IPS-18a (cell line): ENCODE data around the gene TRAPPC14.
A peak's percentile ranks its signal among the peaks of the same experiment; 100 is the strongest.
"Not testable (repeated sequence)": the region's sequence is repeated elsewhere in the genome, so short reads cannot be mapped to it uniquely, and the experiment has no call there.

Experiments used
- H3K27ac ChIP-seq: one replicate; pipeline ENCODE4 v1.5.1; 2013; ENCODE audit warnings: low read length
- H3K27me3 ChIP-seq: one replicate; pipeline ENCODE4 v1.6.1; 2013; ENCODE audit warnings: mild to moderate bottlenecking, low read length; ENCODE audit not compliant: control insufficient read depth, insufficient read depth
- H3K36me3 ChIP-seq: one replicate; pipeline ENCODE4 v1.6.1; 2013; ENCODE audit warnings: low read depth, low read length; ENCODE audit not compliant: control insufficient read depth
- H3K4me1 ChIP-seq: one replicate; pipeline ENCODE4 v1.6.1; 2013; ENCODE audit warnings: low read depth, low read length; ENCODE audit not compliant: control insufficient read depth
- H3K4me3 ChIP-seq: one replicate; pipeline ENCODE4 v1.5.1; 2013; ENCODE audit warnings: low read length
- H3K9ac ChIP-seq: one replicate; pipeline ENCODE4 v1.6.1; 2013; ENCODE audit warnings: mild to moderate bottlenecking, low read length, moderate library complexity
- H3K9me3 ChIP-seq: one replicate; pipeline ENCODE4 v1.6.1; 2013; ENCODE audit warnings: low read depth, low read length; ENCODE audit not compliant: control insufficient read depth

TRAPPC14 gene

GRCh38 chr7:100185726-100186125 lies 27.2 kb upstream of the TRAPPC14 start:
- Histone ChIP-seq H3K36me3 (no peaks in the 10 kb centered on the region), H3K4me3 (no peak overlapping the region), H3K9me3 (no peaks in the 10 kb centered on the region), H3K9ac (no peak overlapping the region), H3K4me1 (peaks cover 7% of the 10 kb centered on the region), H3K27me3 (no peaks in the 10 kb centered on the region), H3K27ac (no peak overlapping the region)

GRCh38 chr7:100183090-100183489 lies 24.6 kb upstream of the TRAPPC14 start:
- not testable (repeated sequence) for H3K4me3 ChIP-seq, H3K27ac ChIP-seq, H3K36me3 ChIP-seq, H3K27me3 ChIP-seq, H3K9ac ChIP-seq, H3K4me1 ChIP-seq, H3K9me3 ChIP-seq

- not testable (repeated sequence) for H3K9me3 ChIP-seq, H3K4me3 ChIP-seq, H3K27ac ChIP-seq, H3K9ac ChIP-seq, H3K36me3 ChIP-seq, H3K4me1 ChIP-seq
- peaks cover 12% of the 10 kb centered on the region for H3K27me3 ChIP-seq
Observed at GRCh38 chr7:100182616-100183015, 24.1 kb upstream of the TRAPPC14 start.

- not testable (repeated sequence) for H3K9ac ChIP-seq, H3K9me3 ChIP-seq, H3K27ac ChIP-seq, H3K4me3 ChIP-seq, H3K36me3 ChIP-seq
- Histone ChIP-seq H3K4me1 (peaks cover 10% of the 10 kb centered on the region), H3K27me3 (peaks cover 13% of the 10 kb centered on the region)
Observed at GRCh38 chr7:100180084-100180483, 21.6 kb upstream of the TRAPPC14 start.

- H3K27ac ChIP-seq, result no peak within 1 kb of the TSS
- H3K9me3 ChIP-seq, result no peaks in the 10 kb centered on the region
- peak within 1 kb of the TSS; percentile 90 for H3K9ac ChIP-seq
- H3K4me1 ChIP-seq, result peaks cover 7% of the 10 kb centered on the region
- H3K4me3 ChIP-seq, result peak within 1 kb of the TSS; percentile 89
- peaks cover 13% of the 10 kb centered on the region for H3K27me3 ChIP-seq
- no peaks in the 10 kb centered on the region for H3K36me3 ChIP-seq
Observed at GRCh38 chr7:100177045-100178001, 18.8 kb upstream of the TRAPPC14 start, which contains the start of the genes GPC2 and STAG3. TSS of gene GPC2 (minus strand) at chr7:100177381. CDS start at chr7:100177199, 182 bp downstream. TSS of gene STAG3 (plus strand) at chr7:100177918. CDS start at chr7:100180557, 2,639 bp downstream.

GRCh38 chr7:100176096-100177044 lies 17.8 kb upstream of the TRAPPC14 start:
- Histone ChIP-seq H3K4me3 (peak overlapping the region; percentile 89), H3K9me3 (no peaks in the 10 kb centered on the region), H3K9ac (peak overlapping the region; percentile 90), H3K36me3 (no peaks in the 10 kb centered on the region), H3K27me3 (peaks cover 13% of the 10 kb centered on the region), H3K4me1 (peaks cover 6% of the 10 kb centered on the region), H3K27ac (no peak overlapping the region)

- H3K4me3 ChIP-seq, result no peak overlapping the region
- H3K36me3 ChIP-seq, result no peaks in the 10 kb centered on the region
- H3K27me3 ChIP-seq, result peaks cover 13% of the 10 kb centered on the region
- H3K4me1 ChIP-seq, result peaks cover 11% of the 10 kb centered on the region
- H3K9ac ChIP-seq, result no peak overlapping the region
- H3K27ac ChIP-seq, result no peak overlapping the region
- H3K9me3 ChIP-seq, result no peaks in the 10 kb centered on the region
Observed at GRCh38 chr7:100175296-100175935, 16.9 kb upstream of the TRAPPC14 start.

- Histone ChIP-seq H3K27me3 (peaks cover 13% of the 10 kb centered on the region), H3K9ac (no peak overlapping the region), H3K4me1 (peaks cover 17% of the 10 kb centered on the region), H3K36me3 (no peaks in the 10 kb centered on the region), H3K4me3 (no peak overlapping the region), H3K27ac (no peak overlapping the region), H3K9me3 (no peaks in the 10 kb centered on the region)
Observed at GRCh38 chr7:100174582-100174981, 16.1 kb upstream of the TRAPPC14 start.

- no peak overlapping the region for H3K9ac ChIP-seq
- peaks cover 21% of the 10 kb centered on the region for H3K4me1 ChIP-seq
- H3K4me3 ChIP-seq, result no peak overlapping the region
- peaks cover 13% of the 10 kb centered on the region for H3K27me3 ChIP-seq
- H3K36me3 ChIP-seq, result no peaks in the 10 kb centered on the region
- no peak overlapping the region for H3K27ac ChIP-seq
- no peaks in the 10 kb centered on the region for H3K9me3 ChIP-seq
Observed at GRCh38 chr7:100173806-100174495, 15.4 kb upstream of the TRAPPC14 start.

GRCh38 chr7:100171840-100172239 lies 13.3 kb upstream of the TRAPPC14 start:
- Histone ChIP-seq H3K4me3 (peak overlapping the region; percentile 47), H3K4me1 (peaks cover 32% of the 10 kb centered on the region), H3K9me3 (no peaks in the 10 kb centered on the region), H3K9ac (no peak overlapping the region), H3K36me3 (no peaks in the 10 kb centered on the region), H3K27me3 (peaks cover 14% of the 10 kb centered on the region), H3K27ac (no peak overlapping the region)
